Sigmoid colon (tissue), 3 donors: Measurements from ENCODE around the gene ARHGAP25.

ENCODE experiments used
- CTCF ChIP-seq, 4 experiments: fragments of 450-650 bp in 3 of 4; fragments of 200-600 bp in 1 of 4; IDR thresholded peaks; one replicate each; pipeline ENCODE4 v1.5.1; 2016 to 2019; ENCODE audit warnings: antibody characterized with exemption in 4 of 4, mild to moderate bottlenecking in 3 of 4, moderate library complexity in 2 of 4
- POLR2A ChIP-seq, 2 donors: fragments of 450-650 bp; IDR thresholded peaks; one replicate each; pipeline ENCODE4 v1.6.1; 2016; ENCODE audit warnings: antibody characterized with exemption in 2 of 2, mild to moderate bottlenecking in 2 of 2, moderate library complexity in 2 of 2

DNA sequence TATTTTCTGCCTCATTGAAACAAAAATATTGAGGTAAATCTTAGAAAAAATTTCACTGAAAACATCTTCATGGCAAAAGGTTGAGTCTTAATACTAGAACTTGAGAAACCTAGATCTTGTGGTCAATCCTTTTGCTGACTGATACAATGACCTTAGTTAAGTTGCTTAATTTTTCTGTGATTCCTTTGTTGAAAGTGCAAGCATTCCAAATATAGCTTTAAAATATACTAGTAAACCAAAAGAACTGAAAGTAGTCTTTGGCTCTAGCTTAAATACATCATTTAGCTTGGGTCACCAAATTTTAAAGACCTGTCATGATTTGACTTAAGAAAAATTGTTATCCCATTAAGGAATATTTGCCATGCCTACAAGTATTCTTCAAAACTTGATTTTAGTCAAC lies 119.9 kb downstream of the ARHGAP25 start:
- TF ChIP-seq CTCF (IDR thresholded peaks at IDR 0.05): no peak
- no peak for TF ChIP-seq POLR2A (IDR thresholded peaks at IDR 0.05)
